ENCODE data around the gene CA11. TPM values are rescaled to one million over a fixed set of nuclear protein-coding genes. Genes with fewer than 3 reads are reported as not detected.

Gene CA11
- total RNA-seq, 6 experiments from 2014 or later, result 0.53 to 2.5 (median 1.4) TPM

GRCh38 chr19:48668332-48668731 is 22.3 kb upstream of the CA11 start:
- Mint-ChIP-seq H3K4me3 (no peak overlapping the region), H3K36me3 (ENCODE audit: low read depth) (no peaks in the 10 kb centered on the region), H3K9me3 (peaks cover 5% of the 10 kb centered on the region; the same call in 1 of the 2 replicates), H3K27me3 (ENCODE audit: insufficient read depth) (peaks cover 10% of the 10 kb centered on the region), H3K27ac (no peak overlapping the region), H3K4me1 (ENCODE audit: low read depth) (no peaks in the 10 kb centered on the region)
- DNase-seq, result no peak
- TF ChIP-seq CTCF (IDR thresholded peaks at IDR 0.05), result no peak

- H3K4me1 Mint-ChIP-seq (ENCODE audit: low read depth), result peaks cover 4% of the 10 kb centered on the region
- H3K36me3 Mint-ChIP-seq (ENCODE audit: low read depth), result no peaks in the 10 kb centered on the region
- no peak overlapping the region for H3K27ac Mint-ChIP-seq
- peaks cover 9% of the 10 kb centered on the region for H3K27me3 Mint-ChIP-seq (ENCODE audit: insufficient read depth)
- no peak for DNase-seq
- peaks cover 5% of the 10 kb centered on the region; the same call in 1 of the 2 replicates for H3K9me3 Mint-ChIP-seq
- no peak overlapping the region for H3K4me3 Mint-ChIP-seq
- TF ChIP-seq CTCF (IDR thresholded peaks at IDR 0.05), result no peak
These were observed 19.8 kb upstream of the CA11 start for GRCh38 chr19:48665786-48666185.

- Mint-ChIP-seq H3K27me3 (ENCODE audit: insufficient read depth) (peaks cover 9% of the 10 kb centered on the region), H3K4me3 (no peak overlapping the region), H3K36me3 (ENCODE audit: low read depth) (no peaks in the 10 kb centered on the region), H3K9me3 (no peaks in the 10 kb centered on the region), H3K4me1 (ENCODE audit: low read depth) (peaks cover 6% of the 10 kb centered on the region), H3K27ac (no peak overlapping the region)
- no peak for DNase-seq
- TF ChIP-seq CTCF (IDR thresholded peaks at IDR 0.05), result no peak
These were observed 18.5 kb upstream of the CA11 start for GRCh38 chr19:48664476-48664875.

GRCh38 chr19:48663667-48664066 is 17.7 kb upstream of the CA11 start:
- Mint-ChIP-seq H3K9me3 (no peaks in the 10 kb centered on the region), H3K27me3 (ENCODE audit: insufficient read depth) (peaks cover 9% of the 10 kb centered on the region), H3K36me3 (ENCODE audit: low read depth) (no peaks in the 10 kb centered on the region), H3K4me3 (no peak overlapping the region), H3K4me1 (ENCODE audit: low read depth) (peaks cover 6% of the 10 kb centered on the region), H3K27ac (no peak overlapping the region)
- DNase-seq, result no peak
- no peak for TF ChIP-seq CTCF (IDR thresholded peaks at IDR 0.05)

- Mint-ChIP-seq H3K36me3 (ENCODE audit: low read depth) (no peaks in the 10 kb centered on the region), H3K9me3 (no peaks in the 10 kb centered on the region), H3K4me3 (no peak overlapping the region)
These were observed 15.7 kb upstream of the CA11 start for GRCh38 chr19:48661711-48662090.

More at GRCh38 chr19:48661711-48662090, 15.7 kb upstream of the CA11 start:
- no peak for DNase-seq
- Mint-ChIP-seq H3K4me1 (ENCODE audit: low read depth) (peaks cover 17% of the 10 kb centered on the region), H3K27me3 (ENCODE audit: insufficient read depth) (peaks cover 5% of the 10 kb centered on the region; the same call in 1 of the 2 replicates), H3K27ac (no peak overlapping the region)
- no peak for TF ChIP-seq CTCF (IDR thresholded peaks at IDR 0.05)

Data from HFFc6 (cell line).